ENCODE data around the gene GPRIN2. TPM values are rescaled to one million over a fixed set of nuclear protein-coding genes. Genes with fewer than 3 reads are reported as not detected.
A peak's percentile ranks its signal among the peaks of the same experiment; 100 is the strongest.
"Not testable (repeated sequence)": the region's sequence is repeated elsewhere in the genome, so short reads cannot be mapped to it uniquely, and the experiment has no call there.

GPRIN2 gene
- total RNA-seq, result not detected

- H3K4me3 Mint-ChIP-seq, result peak within 1 kb of the TSS; percentile 61
- POLR2A ChIA-PET, result no interaction called here
- H3K27ac Mint-ChIP-seq, result no peak within 1 kb of the TSS
- no peaks in the 10 kb centered on the region for H3K27me3 Mint-ChIP-seq
- DNase-seq (no peak), ATAC-seq (ENCODE audit: low read depth) (no peak)
- H3K4me1 Mint-ChIP-seq, result peaks cover 3% of the 10 kb centered on the region
- no peaks in the 10 kb centered on the region for H3K36me3 Mint-ChIP-seq
- no peaks in the 10 kb centered on the region for H3K9me3 Mint-ChIP-seq
Measured at GRCh38 chr10:46556515-46557318, at the start of gene GPRIN2. GPRIN2 (minus strand) TSS chr10:46556658; CDS start chr10:46550736, 5,922 bp downstream.

- H3K4me3 Mint-ChIP-seq, H3K27ac Mint-ChIP-seq, H3K27me3 Mint-ChIP-seq, POLR2A ChIA-PET, H3K36me3 Mint-ChIP-seq, H3K9me3 Mint-ChIP-seq, DNase-seq, H3K4me1 Mint-ChIP-seq: not testable (repeated sequence)
- peak; percentile 73 for ATAC-seq (ENCODE audit: low read depth)
Measured at GRCh38 chr10:46600516-46600915, 44.1 kb upstream of the GPRIN2 start.

DNA sequence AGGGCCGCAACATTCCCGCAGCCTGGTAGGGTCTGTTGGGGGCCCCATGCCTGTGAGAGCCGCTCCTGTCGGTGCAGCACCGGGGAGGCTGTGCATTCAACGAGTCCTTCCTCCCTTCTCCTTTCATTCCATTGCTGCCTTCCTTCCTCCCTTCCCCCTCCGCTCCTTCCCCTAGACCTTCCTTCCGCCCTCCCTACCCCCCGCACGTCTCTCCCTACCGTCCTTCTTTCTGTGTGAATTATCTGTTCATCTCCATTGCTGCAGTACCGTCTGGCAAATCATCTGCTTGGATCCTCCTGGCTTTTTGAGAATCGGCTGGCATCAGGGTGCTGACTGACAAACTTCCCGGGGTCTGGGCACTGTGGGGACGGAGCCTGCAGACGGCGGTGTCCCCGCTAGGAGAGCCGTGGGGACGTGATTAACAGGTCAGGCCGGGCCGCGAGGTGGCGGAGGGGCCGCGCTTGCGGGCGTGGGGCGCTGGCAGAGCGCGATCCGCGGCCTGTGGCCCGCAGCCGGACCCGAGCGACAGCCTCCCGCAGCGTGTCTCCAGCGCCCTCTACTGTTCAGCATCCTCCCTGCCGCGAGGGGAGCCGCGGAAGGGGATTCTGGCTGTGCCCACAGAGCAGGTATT lies 41.3 kb upstream of the GPRIN2 start:
- peak overlapping the region; percentile 70 for H3K4me3 Mint-ChIP-seq
- POLR2A ChIA-PET, H3K9me3 Mint-ChIP-seq, H3K27ac Mint-ChIP-seq, H3K36me3 Mint-ChIP-seq, H3K27me3 Mint-ChIP-seq, H3K4me1 Mint-ChIP-seq: not testable (repeated sequence)
- ATAC-seq (ENCODE audit: low read depth) (peak; percentile 82), DNase-seq (peak; percentile 60)

DNA sequence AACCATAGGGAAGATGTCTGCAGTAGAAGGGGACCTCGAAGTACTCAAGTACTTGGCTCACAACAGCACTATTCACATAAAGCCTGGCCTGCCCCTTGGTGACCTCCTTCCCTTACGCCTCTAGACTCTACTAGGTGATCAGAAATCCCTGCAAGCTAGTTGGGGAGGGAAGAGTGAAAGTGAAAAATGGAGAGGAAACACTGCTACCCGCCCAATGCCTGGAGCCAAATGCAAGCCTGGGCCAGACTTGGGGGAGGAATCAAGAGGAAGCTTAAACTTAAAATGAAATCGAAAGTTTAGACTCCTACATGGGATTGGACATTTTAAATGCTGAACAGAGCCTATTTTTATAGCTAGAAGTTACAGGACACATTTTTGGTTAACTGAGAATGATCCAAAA lies 40.1 kb upstream of the GPRIN2 start:
- H3K9me3 Mint-ChIP-seq; H3K4me3 Mint-ChIP-seq; H3K27ac Mint-ChIP-seq; POLR2A ChIA-PET; H3K27me3 Mint-ChIP-seq; H3K36me3 Mint-ChIP-seq; H3K4me1 Mint-ChIP-seq; DNase-seq; ATAC-seq (ENCODE audit: low read depth): not testable (repeated sequence)

DNA sequence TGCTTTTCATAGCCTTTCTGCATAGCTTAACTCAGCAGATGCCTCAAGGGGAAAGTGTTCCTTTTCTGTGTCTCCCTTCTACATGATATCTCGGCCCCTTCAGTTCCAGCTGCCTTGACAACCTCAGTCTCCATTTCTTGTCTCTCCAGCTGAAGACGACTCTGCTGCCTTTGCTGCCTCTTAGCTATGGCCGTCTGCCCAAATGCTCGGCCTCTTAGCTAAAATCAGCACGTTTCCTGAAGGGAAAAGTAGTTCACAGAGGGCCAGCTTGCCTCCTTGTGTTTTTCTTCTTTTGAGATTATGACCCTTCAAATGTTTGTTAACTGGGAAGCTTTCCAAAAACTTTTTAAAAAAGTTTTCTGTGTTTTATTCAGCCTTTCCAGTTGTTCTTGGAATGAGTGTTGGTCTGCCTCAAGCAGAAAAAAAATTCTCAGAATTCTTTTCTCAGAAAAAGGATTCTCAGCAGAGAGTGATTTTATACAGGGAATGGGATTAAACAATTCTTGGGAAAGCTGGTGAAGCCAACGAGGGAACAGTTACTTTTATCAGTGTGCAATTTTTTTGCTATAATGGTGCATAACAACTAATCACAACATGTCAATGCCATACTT lies 38.1 kb upstream of the GPRIN2 start:
- H3K4me3 Mint-ChIP-seq; H3K27ac Mint-ChIP-seq; DNase-seq; H3K27me3 Mint-ChIP-seq; H3K36me3 Mint-ChIP-seq; H3K4me1 Mint-ChIP-seq; ATAC-seq (ENCODE audit: low read depth); POLR2A ChIA-PET; H3K9me3 Mint-ChIP-seq: not testable (repeated sequence)

GRCh38 chr10:46593307-46593706 lies 36.8 kb upstream of the GPRIN2 start:
- DNase-seq; H3K9me3 Mint-ChIP-seq; H3K36me3 Mint-ChIP-seq; H3K4me3 Mint-ChIP-seq; H3K4me1 Mint-ChIP-seq; H3K27ac Mint-ChIP-seq; POLR2A ChIA-PET; H3K27me3 Mint-ChIP-seq; ATAC-seq (ENCODE audit: low read depth): not testable (repeated sequence)

DNA sequence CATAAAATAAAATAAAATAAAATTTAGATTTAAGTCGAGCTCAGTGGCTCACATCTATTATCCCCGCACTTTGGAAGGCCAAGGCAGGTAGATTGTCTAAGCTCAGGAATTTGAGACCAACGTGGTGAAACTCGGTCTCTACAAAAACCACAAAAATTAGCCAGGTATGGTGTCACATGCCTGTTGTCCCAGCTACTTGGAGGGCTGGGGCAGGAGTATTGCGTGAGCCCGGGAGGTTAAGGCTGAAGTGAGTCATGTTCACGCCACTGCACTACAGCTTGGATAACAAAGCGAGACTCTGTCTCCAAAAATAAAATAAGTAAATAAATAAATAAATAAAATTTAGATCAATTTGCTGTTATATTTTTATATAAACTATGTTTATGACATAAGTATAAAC lies 34.6 kb upstream of the GPRIN2 start:
- H3K27ac Mint-ChIP-seq; H3K4me3 Mint-ChIP-seq; H3K36me3 Mint-ChIP-seq; ATAC-seq (ENCODE audit: low read depth); H3K27me3 Mint-ChIP-seq; DNase-seq; H3K9me3 Mint-ChIP-seq; POLR2A ChIA-PET; H3K4me1 Mint-ChIP-seq: not testable (repeated sequence)

DNA sequence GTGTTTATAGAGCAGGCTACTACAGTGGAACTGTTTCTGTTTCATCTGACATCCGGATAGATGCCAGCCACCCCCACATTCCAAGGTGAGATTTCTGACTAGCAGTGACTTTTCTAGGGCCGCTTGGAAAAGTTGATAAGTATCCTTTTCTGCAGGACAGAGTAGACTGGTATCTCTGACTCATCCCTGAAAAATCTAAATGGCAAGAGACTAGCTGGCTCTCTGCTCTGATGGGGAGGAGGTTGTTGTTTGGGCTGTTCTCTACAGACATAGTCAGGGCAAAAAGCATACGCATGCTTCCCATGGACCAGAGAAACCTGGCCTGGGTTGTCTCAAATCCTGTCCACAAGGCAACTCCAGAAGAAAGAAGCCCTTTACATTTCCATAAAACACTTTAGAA lies 33.1 kb upstream of the GPRIN2 start:
- H3K27ac Mint-ChIP-seq; POLR2A ChIA-PET; H3K36me3 Mint-ChIP-seq; H3K4me1 Mint-ChIP-seq; H3K9me3 Mint-ChIP-seq; H3K4me3 Mint-ChIP-seq; ATAC-seq (ENCODE audit: low read depth); DNase-seq; H3K27me3 Mint-ChIP-seq: not testable (repeated sequence)

GRCh38 chr10:46588221-46588620 lies 31.8 kb upstream of the GPRIN2 start:
- POLR2A ChIA-PET, H3K36me3 Mint-ChIP-seq, DNase-seq, H3K4me1 Mint-ChIP-seq, H3K27me3 Mint-ChIP-seq, H3K4me3 Mint-ChIP-seq, H3K9me3 Mint-ChIP-seq, H3K27ac Mint-ChIP-seq: not testable (repeated sequence)
- peak; percentile 89 for ATAC-seq (ENCODE audit: low read depth)

DNA sequence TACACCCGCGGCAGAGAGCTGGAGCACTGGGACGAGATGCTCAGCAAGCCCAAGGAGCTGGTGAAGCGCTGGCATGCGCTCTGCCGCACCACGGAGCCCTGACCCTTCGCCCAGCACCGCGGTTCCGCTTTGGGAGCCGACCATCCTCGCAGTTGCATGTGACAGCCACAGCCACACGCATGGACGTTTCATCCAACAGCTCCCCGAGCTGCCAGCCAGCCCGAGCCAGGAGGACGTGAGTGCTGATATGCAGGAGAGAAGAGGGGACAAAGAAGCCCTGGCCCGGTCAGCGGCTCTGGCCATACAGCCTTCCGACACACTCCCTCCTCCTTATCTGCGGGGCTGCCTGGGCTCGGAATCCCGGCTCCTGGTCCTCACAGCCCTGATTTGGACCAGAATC lies 31.1 kb upstream of the GPRIN2 start:
- not testable (repeated sequence) for H3K4me1 Mint-ChIP-seq

DNA sequence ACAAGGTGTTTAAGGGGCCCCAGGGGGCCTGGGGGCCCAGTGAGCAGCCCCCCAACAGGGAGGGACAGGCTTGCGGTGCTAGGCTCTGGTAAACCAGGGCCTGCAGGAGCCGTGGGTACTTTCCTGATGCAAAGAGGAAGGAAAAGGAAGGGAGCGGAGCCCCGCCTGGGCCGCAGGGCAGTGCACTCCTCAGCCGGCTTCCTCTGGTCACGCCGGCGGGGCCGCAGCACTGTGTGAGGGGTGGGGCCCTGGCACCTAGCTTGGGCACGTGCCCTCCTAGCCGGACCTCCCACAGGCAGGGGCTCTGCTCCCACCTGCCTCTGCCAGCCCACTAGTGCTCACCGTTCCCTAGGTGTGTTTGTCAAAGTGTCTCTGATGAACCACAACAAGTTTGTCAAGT lies 28.8 kb upstream of the GPRIN2 start:
- H3K9me3 Mint-ChIP-seq; POLR2A ChIA-PET; H3K27me3 Mint-ChIP-seq; H3K4me3 Mint-ChIP-seq; H3K4me1 Mint-ChIP-seq; H3K36me3 Mint-ChIP-seq; ATAC-seq (ENCODE audit: low read depth); H3K27ac Mint-ChIP-seq; DNase-seq: not testable (repeated sequence)

More for the DNA sequence above, 31.1 kb upstream of the GPRIN2 start:
- H3K4me3 Mint-ChIP-seq; H3K27me3 Mint-ChIP-seq; ATAC-seq (ENCODE audit: low read depth); H3K36me3 Mint-ChIP-seq; POLR2A ChIA-PET; H3K27ac Mint-ChIP-seq; DNase-seq; H3K9me3 Mint-ChIP-seq: not testable (repeated sequence)

- H3K4me3 Mint-ChIP-seq; POLR2A ChIA-PET; H3K27me3 Mint-ChIP-seq; ATAC-seq (ENCODE audit: low read depth); DNase-seq; H3K27ac Mint-ChIP-seq; H3K36me3 Mint-ChIP-seq; H3K4me1 Mint-ChIP-seq; H3K9me3 Mint-ChIP-seq: not testable (repeated sequence)
Measured at GRCh38 chr10:46584196-46584595, 27.7 kb upstream of the GPRIN2 start.

DNA sequence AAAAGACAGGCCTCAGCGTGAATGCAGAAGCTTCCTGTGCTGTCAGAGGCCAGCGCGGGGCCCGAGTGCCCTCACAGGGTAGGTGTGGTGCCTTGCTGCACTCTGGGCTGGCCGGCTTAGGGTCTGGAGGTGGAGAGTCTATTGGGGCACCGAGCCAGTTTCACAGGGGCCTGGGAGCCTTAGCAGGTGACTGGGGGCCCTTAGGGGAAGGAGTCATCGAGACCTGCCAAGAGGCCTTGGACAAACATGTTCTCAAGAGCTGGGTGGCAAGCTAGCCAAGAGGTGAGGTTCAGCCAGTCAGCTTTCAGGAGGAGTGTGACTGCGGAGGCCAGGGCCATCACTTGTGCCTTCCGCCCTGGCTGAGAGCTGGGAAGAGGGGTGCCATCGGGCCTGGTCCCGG lies 26.1 kb upstream of the GPRIN2 start:
- H3K27me3 Mint-ChIP-seq; H3K4me3 Mint-ChIP-seq; H3K27ac Mint-ChIP-seq; ATAC-seq (ENCODE audit: low read depth); POLR2A ChIA-PET; DNase-seq; H3K9me3 Mint-ChIP-seq; H3K36me3 Mint-ChIP-seq; H3K4me1 Mint-ChIP-seq: not testable (repeated sequence)

DNA sequence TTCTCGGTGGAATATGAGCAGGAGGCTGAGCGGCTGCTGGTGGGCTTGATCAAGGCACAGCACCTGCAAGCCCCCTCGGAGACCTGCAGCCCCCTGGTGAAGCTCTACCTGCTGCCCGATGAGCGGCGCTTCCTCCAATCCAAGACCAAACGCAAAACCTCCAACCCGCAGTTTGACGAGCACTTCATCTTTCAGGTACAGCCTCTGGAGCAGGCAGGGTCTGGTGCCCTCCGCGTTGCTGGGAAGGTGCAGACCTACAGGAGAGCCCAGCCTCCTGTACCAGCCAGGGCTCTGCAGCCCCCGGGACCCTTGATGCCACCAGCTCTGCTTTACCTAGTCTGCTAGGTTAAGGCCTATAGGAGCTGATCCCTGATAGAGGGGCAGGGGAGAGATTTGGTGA lies 25.5 kb upstream of the GPRIN2 start:
- H3K4me1 Mint-ChIP-seq; H3K27ac Mint-ChIP-seq; ATAC-seq (ENCODE audit: low read depth); H3K27me3 Mint-ChIP-seq; H3K36me3 Mint-ChIP-seq; H3K4me3 Mint-ChIP-seq; POLR2A ChIA-PET; DNase-seq; H3K9me3 Mint-ChIP-seq: not testable (repeated sequence)

All from activated naive CD8-positive, alpha-beta T cell treated with anti-CD3 and anti-CD28 coated beads, Interleukin-2, amount 10 ng/mL, durations not matched to agents 7 days and 5 days (primary cell).